Mesenchymal stem cell (in vitro differentiated cells and primary cell): ENCODE data around the gene LRRC75A.

Experiments used
- DNase-seq: peaks from one replicate; pipeline ENCODE4 v3.0.0-alpha.2; 2013
- H2AFZ ChIP-seq: one replicate; pipeline ENCODE4 v1.6.1; 2013; ENCODE audit warnings: low read depth, mild to moderate bottlenecking, control low read depth, inconsistent platforms, low read length, moderate library complexity
- H2AK5ac ChIP-seq: 2 replicates; pipeline ENCODE4 v1.6.1; 2013; ENCODE audit warnings: low read length, moderate library complexity, mild to moderate bottlenecking, inconsistent platforms; ENCODE audit not compliant: severe bottlenecking
- H2BK120ac ChIP-seq: one replicate; pipeline ENCODE4 v1.6.1; 2013; ENCODE audit warnings: low read depth, mild to moderate bottlenecking, inconsistent platforms, low read length, moderate library complexity
- H2BK12ac ChIP-seq, 2 experiments: one replicate each; pipeline ENCODE4 v1.6.1; 2013; ENCODE audit warnings: inconsistent platforms in 2 of 2, low read length in 2 of 2, mild to moderate bottlenecking in 2 of 2, moderate library complexity in 2 of 2, control low read depth in 1 of 2
- H2BK15ac ChIP-seq: one replicate; pipeline ENCODE4 v1.6.1; 2013; ENCODE audit warnings: mild to moderate bottlenecking, low read depth, inconsistent platforms; ENCODE audit not compliant: poor library complexity, severe bottlenecking
- H2BK5ac ChIP-seq: 2 replicates; pipeline ENCODE4 v1.6.1; 2013; ENCODE audit warnings: low read depth, mild to moderate bottlenecking, low read length, control low read depth, inconsistent platforms; ENCODE audit not compliant: poor library complexity, severe bottlenecking
- H3K14ac ChIP-seq, 2 experiments: one replicate each; pipeline ENCODE4 v1.6.1; 2013; ENCODE audit warnings: inconsistent platforms in 2 of 2, low read length in 2 of 2, control low read depth in 1 of 2, mild to moderate bottlenecking in 1 of 2, moderate library complexity in 1 of 2
- H3K18ac ChIP-seq, 2 experiments: one replicate each; pipeline ENCODE4 v1.6.1; 2013; ENCODE audit warnings: inconsistent platforms in 2 of 2, low read length in 2 of 2, control low read depth in 1 of 2, low read depth in 1 of 2, mild to moderate bottlenecking in 1 of 2
- H3K23ac ChIP-seq, 2 experiments: one replicate each; pipeline ENCODE4 v1.6.1; 2013; ENCODE audit warnings: inconsistent platforms in 2 of 2, low read length in 2 of 2, mild to moderate bottlenecking in 2 of 2, moderate library complexity in 2 of 2, control low read depth in 1 of 2
- H3K27ac ChIP-seq: 2 replicates; pipeline ENCODE4 v1.5.1; 2013; ENCODE audit warnings: mild to moderate bottlenecking, moderate library complexity, low read length, control low read depth, inconsistent platforms; ENCODE audit not compliant: poor library complexity, severe bottlenecking
- H3K27me3 ChIP-seq, 2 experiments: 2 replicates each; pipeline versions ENCODE4 v1.6.1 to v1.7.0; 2013; ENCODE audit warnings: low read length in 2 of 2, mild to moderate bottlenecking in 2 of 2, moderate library complexity in 2 of 2, control low read depth in 1 of 2, inconsistent platforms in 1 of 2; ENCODE audit not compliant: control insufficient read depth in 1 of 2, insufficient read depth in 1 of 2
- H3K36me3 ChIP-seq, 2 experiments: 2 replicates each; pipeline versions ENCODE4 v1.6.1 to v1.7.0; 2013; ENCODE audit warnings: low read length in 2 of 2, control low read depth in 1 of 2, inconsistent platforms in 1 of 2, low read depth in 1 of 2, mild to moderate bottlenecking in 1 of 2; ENCODE audit not compliant: insufficient read depth in 2 of 2, control insufficient read depth in 1 of 2
- H3K4ac ChIP-seq, 2 experiments: one replicate each; pipeline ENCODE4 v1.6.1; 2013; ENCODE audit warnings: inconsistent platforms in 2 of 2, low read length in 2 of 2, mild to moderate bottlenecking in 2 of 2, moderate library complexity in 2 of 2, control low read depth in 1 of 2, low read depth in 1 of 2
- H3K4me1 ChIP-seq: 2 replicates; pipeline ENCODE4 v1.6.1; 2013; ENCODE audit warnings: low read depth, low read length, control low read depth; ENCODE audit not compliant: control insufficient read depth, insufficient read depth
- H3K4me2 ChIP-seq: 2 replicates; pipeline ENCODE4 v1.6.1; 2013; ENCODE audit warnings: low read length, mild to moderate bottlenecking, inconsistent platforms; ENCODE audit not compliant: poor library complexity, severe bottlenecking
- H3K4me3 ChIP-seq, 2 experiments: 2 replicates each; pipeline versions ENCODE4 v1.5.1 to v1.7.0; 2013; ENCODE audit warnings: low read length in 2 of 2, mild to moderate bottlenecking in 2 of 2, control low read depth in 1 of 2, low read depth in 1 of 2; ENCODE audit not compliant: insufficient read depth in 1 of 2
- H3K79me1 ChIP-seq: replicated peaks from 2 replicates; pipeline ENCODE4 v1.6.1; 2013; ENCODE audit warnings: mild to moderate bottlenecking, control low read depth, low read length, inconsistent platforms; ENCODE audit not compliant: poor library complexity, severe bottlenecking
- H3K9ac ChIP-seq: 2 replicates; pipeline ENCODE4 v1.7.0; 2013; ENCODE audit warnings: mild to moderate bottlenecking, low read length, moderate library complexity
- H3K9me3 ChIP-seq: 2 replicates; pipeline ENCODE4 v1.7.0; 2013; ENCODE audit warnings: mild to moderate bottlenecking, low read length; ENCODE audit not compliant: control insufficient read depth
- H4K8ac ChIP-seq: one replicate; pipeline ENCODE4 v1.6.1; 2013; ENCODE audit warnings: inconsistent platforms, mild to moderate bottlenecking, low read length, moderate library complexity
- H4K91ac ChIP-seq: one replicate; pipeline ENCODE4 v1.6.1; 2013; ENCODE audit warnings: mild to moderate bottlenecking, low read length, inconsistent platforms
- WGBS: methylation state at CpG from one replicate; pipeline ENCODE4 v1.1.7; 2013; ENCODE audit warnings: mixed read lengths; 5-methylcytosine and 5-hydroxymethylcytosine counted together

Gene LRRC75A

DNA sequence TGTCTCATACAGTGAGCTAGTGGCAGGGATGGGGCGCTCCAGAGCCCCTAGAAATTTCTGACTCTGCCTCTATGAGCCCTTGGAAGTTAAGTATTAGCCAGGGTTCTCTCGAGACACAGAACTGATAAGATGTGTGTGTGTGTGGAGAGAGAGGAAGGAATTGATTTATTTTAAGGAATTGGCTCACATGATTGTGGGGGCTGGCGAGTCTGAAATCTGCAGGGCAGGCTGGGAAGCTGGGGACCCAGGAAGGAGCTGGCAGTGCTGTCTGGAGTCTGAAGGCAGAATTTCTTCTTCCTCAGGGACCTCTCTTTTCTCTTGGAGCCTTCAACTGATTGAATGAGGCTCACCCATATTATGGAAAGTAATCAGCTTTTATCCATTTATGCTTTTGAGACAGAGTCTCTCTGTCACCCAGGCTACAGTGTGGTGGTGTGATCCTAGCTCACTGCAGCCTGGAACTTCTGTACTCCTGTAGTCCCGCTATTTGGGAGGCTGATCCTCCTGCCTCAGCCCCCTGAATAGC, 16.8 kb downstream of the LRRC75A start:
- no peak overlapping the region for H2BK15ac ChIP-seq
- no peak overlapping the region for H2BK120ac ChIP-seq
- no peak overlapping the region for H3K27ac ChIP-seq
- no peak overlapping the region for H2AK5ac ChIP-seq
- H3K4me2 ChIP-seq = no peak overlapping the region
- H3K4me1 ChIP-seq = peaks cover 18% of the 10 kb centered on the region
- H3K9ac ChIP-seq = no peak overlapping the region
- no peak overlapping the region for H3K18ac ChIP-seq
- H4K91ac ChIP-seq = no peak overlapping the region
- no peak overlapping the region for H3K14ac ChIP-seq
- H3K4me3 ChIP-seq = no peak overlapping the region
- no peaks in the 10 kb centered on the region for H3K79me1 ChIP-seq
- H3K9me3 ChIP-seq = no peaks in the 10 kb centered on the region
- no peak overlapping the region for H4K8ac ChIP-seq
- no peak overlapping the region for H2BK12ac ChIP-seq
- H2BK5ac ChIP-seq = no peak overlapping the region
- no peak overlapping the region for H3K23ac ChIP-seq
- peaks cover 0 to 10% of the 10 kb centered on the region in 2 experiments for H3K27me3 ChIP-seq
- DNase-seq = no peak
- no peaks in the 10 kb centered on the region for H3K36me3 ChIP-seq
- WGBS = 92% methylated on average over 4 of the region's 4 CpGs
- H2AFZ ChIP-seq = no peak overlapping the region
- no peak overlapping the region for H3K4ac ChIP-seq

DNA sequence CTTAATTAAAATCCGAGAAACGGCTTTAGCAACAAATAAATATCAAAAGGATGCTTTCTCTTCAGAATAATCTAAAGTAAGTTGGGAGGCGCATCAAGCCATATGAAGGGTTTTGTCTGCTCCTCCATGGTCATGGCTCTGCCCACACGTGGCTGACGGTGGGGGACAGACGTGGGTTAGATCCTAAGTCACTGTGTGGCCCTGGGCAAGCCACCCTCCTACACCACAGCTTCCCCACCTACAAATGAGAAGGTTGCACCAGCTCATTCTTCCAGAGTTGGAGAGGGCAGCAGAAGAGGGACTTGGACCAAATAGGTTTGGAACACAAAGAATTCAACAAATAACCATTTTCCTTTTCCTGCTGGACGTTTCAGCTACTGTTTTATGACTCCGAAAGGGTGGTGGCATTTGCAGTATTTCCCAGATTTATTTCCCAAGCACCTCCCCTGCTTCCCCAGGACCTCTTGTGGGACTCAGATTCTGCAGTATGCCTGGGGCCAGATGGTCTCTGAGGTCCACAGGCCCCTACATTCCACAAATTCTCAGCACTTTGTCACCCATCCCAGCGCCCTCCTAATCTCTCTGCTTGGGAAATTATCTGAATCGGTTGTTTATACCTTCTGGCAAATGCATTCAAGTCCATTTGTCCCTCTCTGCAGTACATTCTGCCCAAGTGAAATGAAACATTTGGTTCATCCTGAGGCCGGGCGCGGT, 17.8 kb downstream of the LRRC75A start:
- no peak overlapping the region for H3K14ac ChIP-seq
- WGBS = 63% methylated on average over 13 of the region's 13 CpGs
- no peak overlapping the region for H3K4me2 ChIP-seq
- H4K8ac ChIP-seq = no peak overlapping the region
- H3K4me1 ChIP-seq = peaks cover 18% of the 10 kb centered on the region
- DNase-seq = peak; percentile 25
- H3K23ac ChIP-seq = no peak overlapping the region
- H3K18ac ChIP-seq = no peak overlapping the region
- H2AK5ac ChIP-seq = no peak overlapping the region
- no peak overlapping the region for H2BK120ac ChIP-seq
- peaks cover 0 to 13% of the 10 kb centered on the region in 2 experiments for H3K27me3 ChIP-seq
- H3K27ac ChIP-seq = no peak overlapping the region
- no peak overlapping the region for H2AFZ ChIP-seq
- H2BK5ac ChIP-seq = no peak overlapping the region
- H3K36me3 ChIP-seq = no peaks in the 10 kb centered on the region
- no peak overlapping the region for H2BK15ac ChIP-seq
- H3K4ac ChIP-seq = no peak overlapping the region
- H3K9me3 ChIP-seq = no peaks in the 10 kb centered on the region
- no peak overlapping the region for H3K9ac ChIP-seq
- H3K4me3 ChIP-seq = no peak overlapping the region
- no peak overlapping the region for H4K91ac ChIP-seq
- H2BK12ac ChIP-seq = peak overlapping the region in 1 of 2 experiments; percentile 42
- no peaks in the 10 kb centered on the region for H3K79me1 ChIP-seq

DNA sequence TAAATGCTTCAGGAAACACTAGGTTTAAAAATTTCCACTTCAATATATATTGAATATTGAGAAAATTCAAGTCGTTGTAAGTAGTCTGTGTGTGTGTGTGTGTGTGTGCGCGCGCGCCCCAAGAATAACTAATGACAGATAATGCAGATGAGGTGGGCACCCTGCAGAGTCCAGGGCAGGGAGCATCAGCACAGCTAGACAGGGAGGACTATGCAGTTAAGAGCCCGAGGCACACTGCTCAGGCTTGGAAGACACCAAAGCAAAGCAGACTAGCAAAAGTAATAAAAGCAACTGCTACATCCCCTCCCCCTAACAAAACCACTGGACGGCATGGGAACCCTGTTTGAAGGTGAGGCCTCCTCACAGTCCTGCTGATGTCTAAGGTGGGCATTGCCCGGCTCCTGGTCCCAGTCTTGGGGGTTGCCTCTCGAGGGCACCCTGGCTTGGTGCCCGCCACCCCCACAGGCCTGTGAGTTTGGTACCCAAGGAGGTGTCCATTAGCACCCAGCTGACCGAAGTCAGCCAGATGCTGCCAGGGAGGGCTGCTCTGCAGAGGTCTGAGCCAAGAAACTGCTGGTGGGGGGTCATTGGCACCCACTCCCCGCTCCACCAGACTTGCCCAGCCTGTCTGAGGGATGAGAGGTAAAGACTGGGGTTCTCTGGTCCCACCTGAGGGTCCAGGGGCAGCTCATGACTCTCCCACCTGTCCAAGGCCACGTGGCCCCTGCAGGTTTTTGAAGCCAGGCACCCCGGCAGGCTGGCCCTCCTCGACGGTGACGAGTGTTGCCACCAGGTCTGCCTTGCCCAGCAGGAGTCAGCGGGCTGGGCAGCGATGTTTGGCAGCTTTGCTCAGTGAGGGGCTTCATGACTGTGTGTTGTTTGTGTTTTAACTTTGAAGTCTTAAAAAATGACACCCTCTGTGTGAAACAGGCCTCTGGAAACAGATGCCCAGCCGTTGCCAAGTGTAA, 18.7 kb downstream of the LRRC75A start:
- H3K9me3 ChIP-seq = no peaks in the 10 kb centered on the region
- H2AK5ac ChIP-seq = peak overlapping the region; percentile 37
- no peaks in the 10 kb centered on the region for H3K79me1 ChIP-seq
- H3K27me3 ChIP-seq = peaks cover 0 to 13% of the 10 kb centered on the region in 2 experiments
- H3K4me3 ChIP-seq = no peak overlapping the region
- no peak overlapping the region for H2AFZ ChIP-seq
- H2BK12ac ChIP-seq = peak overlapping the region in 1 of 2 experiments; percentile 12
- DNase-seq = no peak
- WGBS = 83% methylated on average over 20 of the region's 20 CpGs
- H3K9ac ChIP-seq = no peak overlapping the region
- no peak overlapping the region for H3K4ac ChIP-seq
- H2BK15ac ChIP-seq = no peak overlapping the region
- H3K4me2 ChIP-seq = no peak overlapping the region
- peaks cover 18% of the 10 kb centered on the region for H3K4me1 ChIP-seq
- H2BK5ac ChIP-seq = no peak overlapping the region
- H4K91ac ChIP-seq = no peak overlapping the region
- H3K23ac ChIP-seq = no peak overlapping the region
- H3K18ac ChIP-seq = no peak overlapping the region
- H3K27ac ChIP-seq = no peak overlapping the region
- H3K36me3 ChIP-seq = no peaks in the 10 kb centered on the region
- no peak overlapping the region for H3K14ac ChIP-seq
- no peak overlapping the region for H2BK120ac ChIP-seq
- H4K8ac ChIP-seq = no peak overlapping the region

DNA sequence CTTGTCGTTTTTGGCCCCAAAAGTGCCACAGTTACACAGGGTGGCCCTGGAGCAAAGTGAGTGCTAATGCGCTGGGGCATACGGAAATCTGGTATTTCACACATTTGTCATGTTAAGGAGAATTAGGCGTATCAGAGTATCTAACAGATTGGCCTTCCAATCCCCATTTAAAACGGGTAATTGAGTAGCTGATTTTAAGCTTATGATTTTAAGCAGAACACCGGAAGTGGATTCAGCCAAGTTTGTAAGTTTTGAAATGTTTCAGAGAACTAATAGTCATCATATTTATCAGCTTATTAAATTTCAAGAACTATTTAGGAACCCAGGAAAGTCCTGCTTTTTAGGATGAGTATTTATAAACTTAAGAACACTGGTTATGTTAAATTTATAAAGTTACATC, 19.5 kb downstream of the LRRC75A start:
- H2BK5ac ChIP-seq = no peak overlapping the region
- H3K18ac ChIP-seq = no peak overlapping the region
- H3K9me3 ChIP-seq = no peaks in the 10 kb centered on the region
- WGBS = 81% methylated on average over 5 of the region's 6 CpGs
- no peak overlapping the region for H3K4me2 ChIP-seq
- no peak overlapping the region for H3K23ac ChIP-seq
- no peak overlapping the region for H2BK12ac ChIP-seq
- no peaks in the 10 kb centered on the region for H3K79me1 ChIP-seq
- no peak for DNase-seq
- H4K8ac ChIP-seq = no peak overlapping the region
- H3K4ac ChIP-seq = no peak overlapping the region
- no peak overlapping the region for H2AK5ac ChIP-seq
- H2BK120ac ChIP-seq = no peak overlapping the region
- peak overlapping the region; percentile 9 for H3K9ac ChIP-seq
- no peak overlapping the region for H3K14ac ChIP-seq
- peaks cover 0 to 13% of the 10 kb centered on the region in 2 experiments for H3K27me3 ChIP-seq
- H4K91ac ChIP-seq = no peak overlapping the region
- H2BK15ac ChIP-seq = no peak overlapping the region
- H3K27ac ChIP-seq = no peak overlapping the region
- no peaks in the 10 kb centered on the region for H3K36me3 ChIP-seq
- no peak overlapping the region for H2AFZ ChIP-seq
- H3K4me3 ChIP-seq = no peak overlapping the region
- H3K4me1 ChIP-seq = peaks cover 14% of the 10 kb centered on the region
